HG02678 (cell line): ENCODE results near the gene CCDC50.

Source experiments
- ATAC-seq: cut with Tn5 transposase; IDR thresholded peaks from one replicate; pipeline ENCODE4 v1.9.1; 2021; ENCODE audit warnings: mild to moderate bottlenecking, moderate library complexity; ENCODE audit not compliant: unreplicated experiment

The CCDC50 gene

DNA sequence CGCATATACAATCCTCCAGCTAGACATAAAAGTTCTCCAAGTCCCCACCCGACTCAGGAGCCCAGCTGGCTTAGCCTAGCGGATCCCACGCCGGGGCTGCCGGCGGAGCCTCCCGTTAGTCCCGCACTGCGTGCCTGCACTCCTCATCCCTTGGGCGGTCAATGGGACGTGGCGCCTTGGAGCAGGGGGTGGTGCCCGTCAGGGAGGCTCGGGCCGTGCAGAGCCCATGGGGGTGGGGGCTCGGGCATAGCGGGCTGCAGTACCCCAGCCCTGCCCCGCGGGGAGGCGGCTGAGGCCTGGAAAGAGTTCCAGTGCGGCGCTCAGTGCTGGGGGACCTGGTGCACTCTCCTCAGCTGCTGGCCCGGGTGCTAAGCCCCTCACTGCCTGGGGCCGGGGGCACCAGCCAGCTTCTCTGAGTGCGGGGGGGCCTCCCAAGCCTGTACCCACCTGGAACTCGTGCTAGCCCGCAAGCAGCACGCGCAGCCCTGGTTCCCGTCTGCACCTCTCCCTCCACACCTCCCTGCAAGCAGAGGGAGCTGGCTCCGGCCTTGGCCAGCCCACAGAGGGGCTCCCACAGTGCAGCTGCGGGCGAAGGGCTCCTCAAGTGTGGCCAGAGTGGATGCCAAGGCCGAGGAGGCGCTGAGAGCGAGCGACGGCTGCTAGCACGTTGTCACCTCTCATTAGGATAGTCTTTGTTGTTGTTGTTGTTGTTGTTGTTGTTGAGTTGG is 12.2 kb upstream of the CCDC50 start:
- no peak for ATAC-seq

DNA sequence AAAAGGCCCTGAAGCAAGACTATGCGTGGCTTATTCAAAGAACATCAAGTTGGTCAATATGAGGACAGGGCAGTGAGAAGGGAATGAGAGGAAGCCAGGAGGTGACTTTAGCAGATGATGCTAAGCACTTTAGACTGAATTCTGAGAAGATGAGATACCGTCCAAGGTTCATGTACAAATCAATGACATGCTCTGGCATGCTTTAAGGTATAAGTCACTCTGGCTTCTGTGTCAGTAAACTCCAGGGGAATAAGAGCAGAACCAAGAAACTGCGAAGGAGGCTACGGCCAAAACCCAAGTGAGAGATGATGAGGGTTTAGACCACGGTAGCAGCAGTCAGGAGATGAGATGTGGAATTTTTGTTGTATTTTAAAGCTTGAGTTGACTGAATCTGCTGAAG is 8.9 kb upstream of the CCDC50 start:
- ATAC-seq: no peak

DNA sequence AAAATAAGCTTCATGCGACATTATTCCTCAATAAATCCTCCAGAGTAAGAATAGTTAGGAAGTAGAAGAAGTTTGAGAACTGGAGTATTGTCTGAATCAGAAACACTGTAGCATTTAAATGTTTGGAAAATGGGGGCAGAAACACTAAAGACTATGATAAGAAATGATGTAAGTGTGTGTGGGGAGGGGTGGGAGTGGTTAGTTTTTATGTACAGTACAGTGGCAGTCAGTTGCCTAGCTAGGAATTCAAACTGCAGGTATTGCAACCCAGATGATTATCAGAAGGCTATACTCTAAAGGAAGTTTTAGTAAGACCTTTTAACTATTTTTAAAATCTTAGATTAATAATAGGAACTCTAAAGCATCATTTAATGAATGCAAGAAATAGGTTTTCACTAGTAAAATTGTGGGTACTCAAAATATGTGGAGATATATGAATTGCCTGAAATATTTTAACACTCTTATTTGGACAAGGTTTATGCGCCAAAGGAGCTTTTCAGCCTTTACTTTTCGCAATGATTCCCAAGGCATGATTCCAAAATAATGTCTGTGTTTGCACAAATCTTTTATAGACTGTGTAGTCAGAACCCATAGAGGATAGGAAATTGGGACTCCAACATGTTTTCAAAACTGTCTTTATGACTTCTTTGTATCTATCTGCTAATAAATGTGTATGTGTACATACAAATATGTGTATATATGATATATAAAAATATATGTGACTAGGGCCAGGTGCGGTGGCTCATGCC is 8.0 kb upstream of the CCDC50 start:
- no peak for ATAC-seq

DNA sequence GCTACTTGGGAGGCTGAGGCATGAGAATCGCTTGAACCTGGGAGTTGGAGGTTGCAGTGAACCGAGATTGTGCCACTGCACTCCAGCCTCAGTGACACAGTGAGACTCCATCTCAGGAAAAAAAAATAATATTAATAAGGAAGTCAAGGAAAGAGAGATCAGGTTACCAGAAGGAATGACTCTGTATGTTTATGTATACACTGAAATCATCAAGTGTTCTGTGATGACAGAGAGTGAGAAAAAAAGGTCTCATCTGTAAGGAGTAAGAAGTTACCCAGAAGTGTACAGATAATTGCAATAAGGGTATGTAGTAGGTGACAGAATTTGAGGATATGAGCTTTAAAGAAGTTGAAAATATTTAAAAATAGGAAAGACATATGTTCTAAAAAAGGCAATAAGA is 4.3 kb upstream of the CCDC50 start:
- no peak for ATAC-seq

DNA sequence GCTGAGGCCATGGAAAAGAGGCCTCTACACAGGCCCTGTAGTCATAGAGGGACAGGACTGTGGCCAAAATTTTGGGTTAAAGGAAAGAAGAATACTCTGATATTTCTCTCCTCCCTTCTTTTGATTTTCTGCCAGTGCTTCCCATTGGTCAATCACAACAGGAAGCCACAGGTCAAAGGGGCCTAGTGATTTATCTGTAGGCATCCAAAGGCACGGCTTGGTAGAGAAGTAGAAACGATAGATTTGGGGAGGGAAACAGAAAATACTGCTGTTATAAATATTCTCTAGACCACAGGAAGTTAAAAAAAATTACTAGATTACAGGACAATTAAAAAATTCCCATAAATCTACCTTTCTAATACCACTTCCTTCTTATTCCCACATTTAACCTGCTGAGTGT is 1.7 kb upstream of the CCDC50 start:
- no peak for ATAC-seq

DNA sequence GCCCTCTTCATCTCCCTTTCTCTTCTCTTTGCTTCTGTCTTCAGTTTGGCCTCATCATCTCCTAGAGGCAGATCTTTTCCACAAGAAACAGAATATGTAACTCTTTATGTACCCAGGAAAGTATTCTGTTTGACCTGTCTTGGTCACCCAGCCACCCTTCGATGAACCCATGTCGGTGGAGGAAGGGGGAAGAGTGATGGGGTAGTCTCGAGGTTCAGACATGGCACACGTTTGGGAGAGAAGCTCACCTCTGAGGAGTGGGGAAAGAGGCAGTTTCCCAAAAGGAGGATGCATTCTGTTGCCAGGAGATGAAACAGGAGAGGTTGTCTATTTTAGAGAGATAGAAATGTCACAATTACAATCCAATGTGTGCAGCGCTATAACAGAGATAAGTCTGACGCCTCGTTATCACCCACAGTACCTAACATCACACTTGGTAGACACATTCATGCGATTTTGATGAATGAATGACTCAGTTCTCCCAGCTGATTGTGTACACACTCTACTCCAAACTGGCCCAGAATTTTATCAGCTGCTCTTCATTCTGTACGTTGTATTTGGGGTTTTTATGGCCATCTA is 722 bp upstream of the CCDC50 start:
- ATAC-seq: no peak

DNA sequence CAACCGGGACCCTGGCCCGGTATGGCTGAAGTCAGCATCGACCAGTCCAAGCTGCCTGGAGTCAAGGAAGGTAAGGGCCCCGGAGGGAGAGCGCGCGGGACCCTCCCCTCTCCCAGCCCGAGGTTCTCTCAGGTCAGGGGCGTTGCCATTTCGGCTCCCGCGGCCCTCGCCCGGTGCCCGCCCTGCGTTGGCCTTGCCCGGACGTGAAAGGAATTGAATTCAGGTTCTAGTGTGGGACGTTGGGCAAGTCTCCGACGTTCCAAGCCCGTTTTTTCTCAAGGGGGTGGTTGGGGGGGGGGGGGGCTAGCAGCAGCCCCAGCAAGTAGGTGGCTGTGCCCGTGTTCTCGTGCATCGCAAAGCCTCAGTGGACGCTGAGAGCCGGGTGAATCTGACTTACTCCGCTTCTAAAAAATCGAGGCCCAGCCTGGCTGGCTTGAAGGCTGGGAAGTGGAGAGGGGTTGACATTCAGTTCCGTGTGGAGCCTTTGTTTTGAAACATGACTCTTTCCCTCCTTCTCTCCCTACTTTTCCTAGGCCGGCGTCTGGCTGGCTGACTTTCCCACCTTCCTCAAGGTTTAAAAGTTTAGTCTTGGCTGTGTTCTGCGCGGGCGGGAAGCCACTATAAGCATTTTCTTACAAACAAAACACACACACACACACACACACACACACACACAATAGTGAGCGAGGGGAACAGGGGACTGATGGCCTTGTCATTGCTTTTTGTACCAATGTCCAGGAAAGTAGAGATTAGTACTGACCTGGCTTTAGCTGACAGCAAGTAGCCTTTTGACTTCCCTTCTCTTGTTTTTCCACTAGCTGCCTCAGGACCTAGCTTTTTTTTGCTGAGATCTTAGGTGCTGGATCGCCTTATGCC is 698 bp downstream of the CCDC50 start, which contains the start of gene UTS2B:
Gene UTS2B (minus strand): TSS at position 873 of the 876 bp plus-strand sequence. CDS start 48,337 bp downstream, outside the sequence.
- ATAC-seq: peak; percentile 22

DNA sequence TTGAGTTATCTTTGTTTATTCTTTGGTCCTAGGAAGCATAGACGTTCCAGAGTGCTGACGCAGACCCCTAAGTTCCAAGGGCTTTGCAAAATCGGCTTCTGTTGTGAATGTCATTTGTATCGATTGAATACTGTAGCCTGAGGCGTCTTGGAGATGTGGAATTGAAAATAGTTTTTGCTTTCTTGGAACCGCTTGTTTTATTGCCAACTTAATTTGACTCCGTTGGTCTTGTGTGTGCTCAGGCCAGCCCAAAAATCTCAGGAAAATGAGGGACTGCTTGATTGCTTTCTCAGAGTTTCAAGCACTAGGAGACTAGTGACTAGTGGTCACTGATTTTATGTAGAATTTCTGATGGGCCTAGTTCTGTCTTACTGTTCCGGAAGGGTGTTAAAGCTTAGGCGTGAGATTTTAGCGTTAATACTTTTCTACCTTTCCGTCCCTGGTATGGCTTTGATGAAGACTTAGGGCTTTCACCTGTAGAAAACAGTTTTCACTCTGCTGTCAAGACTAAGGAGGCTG is 1.4 kb downstream of the CCDC50 start:
- ATAC-seq: no peak

DNA sequence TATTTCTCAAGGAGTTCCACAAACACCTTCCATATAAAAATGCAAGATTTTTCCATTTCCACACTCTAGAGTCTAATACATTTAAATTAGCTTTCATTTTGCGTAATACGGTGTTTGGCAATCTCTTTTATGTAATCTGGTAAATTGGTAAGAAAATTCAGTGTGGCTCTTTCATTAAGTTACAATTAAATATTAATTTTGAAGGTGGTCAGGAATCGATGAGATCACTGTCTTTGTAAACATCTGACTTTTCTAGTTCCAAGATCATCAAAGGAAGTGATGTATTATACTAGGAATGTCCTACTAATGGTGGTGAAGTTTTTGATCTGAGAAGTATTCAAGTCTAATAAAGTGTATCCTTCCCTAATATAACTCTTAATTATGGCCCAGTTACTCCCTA is 2.2 kb downstream of the CCDC50 start:
- ATAC-seq: no peak

DNA sequence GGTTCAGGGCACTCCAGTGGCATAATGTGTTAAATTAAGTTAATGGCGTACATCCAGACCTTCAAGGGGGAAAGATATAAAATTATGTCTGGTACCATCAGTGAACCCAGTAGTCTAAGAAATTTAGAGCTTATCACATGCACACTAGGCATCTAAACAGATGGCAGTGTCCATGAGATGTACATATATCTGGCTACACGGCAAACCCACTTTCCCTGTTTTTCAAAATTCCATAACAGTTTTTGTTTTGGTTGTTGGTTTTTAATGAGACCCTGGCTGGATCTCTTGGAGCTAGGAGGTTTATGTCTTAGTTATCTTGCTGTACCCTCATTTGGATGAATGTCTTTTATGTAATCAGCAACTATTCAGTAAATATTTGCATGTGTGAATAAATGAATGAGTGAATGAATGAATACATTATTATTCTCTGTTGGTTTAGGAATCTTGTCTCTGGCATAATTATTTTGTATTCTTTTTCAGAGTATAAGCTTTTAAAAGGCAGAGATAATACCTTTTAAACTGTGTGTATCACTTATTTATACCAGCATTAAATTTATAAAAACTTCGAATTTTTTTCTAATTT is 4.2 kb downstream of the CCDC50 start:
- ATAC-seq: no peak

DNA sequence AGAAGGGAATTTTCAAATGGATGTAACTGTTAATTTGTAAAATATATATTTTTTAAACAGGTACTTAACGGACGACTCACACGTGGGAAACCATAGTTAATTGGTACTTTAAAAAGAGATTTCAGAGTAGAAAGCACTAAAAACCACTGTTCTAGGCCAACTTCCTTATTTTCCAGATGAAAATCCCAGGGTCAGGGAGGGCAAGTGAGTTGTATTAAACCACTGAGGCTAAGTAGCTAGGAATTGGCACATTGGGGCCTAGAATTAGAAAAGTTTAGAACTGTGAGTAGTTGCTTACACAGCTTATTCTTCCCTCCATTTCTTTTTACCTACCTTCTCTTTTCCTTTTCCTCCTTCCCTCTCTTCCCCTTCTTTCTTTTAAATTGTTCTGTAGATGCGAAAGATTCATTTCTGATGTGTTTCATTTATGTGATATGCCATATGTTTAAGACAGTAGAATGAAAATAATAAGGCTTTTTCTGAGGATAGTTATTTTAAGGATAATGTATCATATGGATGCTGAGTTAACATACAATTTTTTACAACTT is 5.2 kb downstream of the CCDC50 start:
- no peak for ATAC-seq

DNA sequence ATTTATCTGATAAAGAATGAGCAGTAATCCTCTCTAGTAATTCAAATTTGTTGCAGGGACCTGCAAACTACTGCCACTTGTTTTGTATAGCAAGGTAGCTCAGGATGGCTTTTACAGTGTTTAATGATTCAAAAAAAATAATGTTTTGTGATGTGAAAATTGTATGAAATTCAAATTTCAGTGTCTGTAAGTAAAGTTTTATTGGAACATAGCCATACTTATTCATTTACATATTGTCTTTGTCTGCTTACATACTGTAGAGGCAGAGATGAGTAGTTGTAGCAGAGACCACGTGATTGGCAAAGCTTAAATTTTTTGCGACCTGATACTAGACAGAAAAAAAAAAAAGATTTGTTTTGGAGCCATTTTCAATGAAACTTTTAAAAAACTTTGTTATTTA is 7.6 kb downstream of the CCDC50 start:
- no peak for ATAC-seq

DNA sequence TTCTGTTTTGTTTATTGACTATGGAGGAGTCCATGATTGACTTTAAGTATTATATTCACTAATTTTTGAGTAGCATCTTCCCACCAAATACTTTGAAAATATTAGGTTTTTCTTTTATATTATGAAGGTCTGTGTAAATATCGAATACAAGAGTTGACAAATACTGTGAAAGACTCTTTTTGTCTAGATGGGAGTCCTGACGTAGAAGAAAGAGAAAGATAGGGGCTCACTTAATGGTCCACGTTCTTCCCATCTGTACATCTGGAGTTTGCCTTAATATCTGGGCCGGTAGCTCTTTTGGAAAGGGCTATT is 8.9 kb downstream of the CCDC50 start:
- no peak for ATAC-seq

DNA sequence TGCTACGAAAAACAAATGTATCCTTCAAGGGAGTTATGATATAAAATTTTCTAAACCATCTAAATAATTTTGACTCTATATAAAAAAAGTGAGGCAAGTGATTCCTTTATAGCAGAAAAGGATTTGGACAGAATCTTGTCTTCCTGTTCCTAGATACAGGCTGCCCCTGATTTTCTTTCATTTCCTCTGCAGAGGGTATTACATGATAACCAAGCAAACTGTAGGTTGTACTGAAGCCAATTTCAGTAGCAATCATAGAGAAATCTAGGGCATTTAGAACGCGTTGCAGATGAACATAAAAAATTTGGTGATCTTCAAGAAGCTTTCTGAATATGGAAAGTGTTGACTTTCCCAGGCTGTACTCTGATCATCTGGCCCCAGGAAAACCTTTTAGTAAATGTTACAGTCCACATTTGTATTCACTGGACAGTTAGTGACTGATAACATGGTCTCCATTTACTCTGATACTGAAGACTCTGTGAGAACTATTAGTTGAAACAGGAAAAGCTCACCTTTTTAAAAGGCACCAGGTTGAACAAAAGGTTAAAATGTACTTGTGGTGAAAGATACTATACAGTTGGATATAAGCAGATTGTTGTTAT is 10.2 kb downstream of the CCDC50 start:
- ATAC-seq: peak; percentile 25

DNA sequence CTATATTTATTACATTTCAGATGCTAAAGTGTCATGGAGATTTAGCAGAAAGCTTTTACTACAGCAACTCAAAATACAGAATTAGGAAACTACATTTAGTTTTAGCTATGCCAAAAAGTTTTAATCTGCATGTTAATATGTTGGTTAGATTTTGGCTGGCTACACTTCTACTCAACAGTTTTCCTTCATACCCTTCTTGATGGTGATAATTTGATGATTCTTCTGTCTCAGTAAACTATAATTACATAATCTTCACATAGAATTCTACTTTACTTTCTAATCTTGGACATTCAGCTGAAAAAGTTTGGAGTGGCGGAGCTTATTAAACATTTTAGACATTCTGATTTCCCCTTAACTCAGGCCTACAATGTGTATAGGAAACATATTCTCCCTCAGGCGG is 11.2 kb downstream of the CCDC50 start:
- ATAC-seq: no peak

DNA sequence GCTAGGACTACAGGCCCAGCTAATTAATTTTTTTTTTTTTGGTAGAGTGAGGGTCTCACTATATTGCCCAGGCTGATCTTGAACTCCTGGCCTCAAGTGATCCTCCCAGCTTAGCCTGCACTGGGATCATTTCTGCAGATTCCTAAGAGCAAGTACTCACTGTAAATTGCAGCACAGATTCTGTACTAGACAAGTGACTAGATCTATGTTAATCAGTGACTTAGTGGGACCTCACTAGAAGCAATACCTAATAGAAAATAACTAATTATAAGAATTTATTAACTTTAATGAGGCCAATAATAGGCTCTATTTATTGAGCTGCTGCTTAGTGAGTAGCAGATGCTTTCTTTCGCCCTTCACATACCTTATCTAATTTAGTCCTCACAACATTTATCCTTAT is 11.8 kb downstream of the CCDC50 start:
- ATAC-seq: peak; percentile 32

DNA sequence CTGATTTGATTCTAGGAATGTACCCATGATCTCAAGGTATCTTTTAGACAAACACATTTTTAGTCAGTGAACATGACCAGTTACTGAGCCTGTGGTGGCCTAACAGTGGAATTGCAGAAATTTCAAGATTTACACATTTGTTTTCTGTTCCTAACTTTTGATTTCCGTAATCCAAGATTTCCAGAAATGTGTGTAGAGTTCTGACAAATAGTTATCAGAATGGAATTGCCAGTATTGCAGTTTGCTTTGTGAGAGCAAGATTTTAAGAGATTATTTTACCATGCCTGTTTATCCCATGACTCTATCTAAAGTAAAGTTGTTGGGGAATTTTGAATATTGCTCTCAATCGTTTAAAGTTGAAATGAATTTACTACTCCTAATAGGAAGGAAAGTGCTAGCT is 12.8 kb downstream of the CCDC50 start:
- ATAC-seq: no peak

DNA sequence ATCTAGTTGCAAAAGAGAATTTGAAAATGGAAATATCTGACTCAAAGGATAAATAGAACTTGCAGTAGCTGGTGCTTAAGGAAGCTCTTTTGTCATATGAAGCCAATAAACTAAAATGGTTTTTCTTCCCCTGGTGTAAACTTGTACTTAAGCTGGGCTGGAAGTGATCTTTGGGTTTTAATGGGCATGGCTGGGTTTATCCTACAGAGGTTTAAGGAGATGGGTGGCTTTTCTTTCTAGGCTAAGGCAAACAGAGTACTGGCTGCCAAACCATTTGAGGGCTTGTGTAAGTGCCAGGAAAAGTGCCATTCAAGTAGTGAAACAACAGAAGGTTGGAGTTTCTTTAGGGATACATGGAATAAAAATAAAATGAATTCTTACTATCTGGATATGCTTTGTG is 13.2 kb downstream of the CCDC50 start:
- no peak for ATAC-seq

DNA sequence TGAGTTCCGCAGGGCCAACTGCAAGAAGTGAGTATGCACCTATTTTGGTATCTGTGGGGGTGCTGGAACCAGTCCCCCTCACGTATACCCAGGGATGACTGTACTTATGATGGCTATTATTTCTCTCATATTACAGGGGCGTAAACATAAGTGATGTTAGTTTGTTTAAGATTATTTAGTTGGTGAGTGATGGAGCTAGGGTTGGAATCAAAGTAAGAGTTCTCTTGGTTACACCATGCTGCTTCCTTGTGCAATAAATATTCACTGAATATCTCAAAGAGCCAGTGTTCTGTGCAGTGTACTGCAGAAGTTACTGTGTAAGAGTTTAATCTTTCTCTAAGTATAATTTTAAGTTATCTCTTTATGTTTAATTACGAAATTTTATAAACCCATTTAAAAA is 13.9 kb downstream of the CCDC50 start:
- no peak for ATAC-seq

DNA sequence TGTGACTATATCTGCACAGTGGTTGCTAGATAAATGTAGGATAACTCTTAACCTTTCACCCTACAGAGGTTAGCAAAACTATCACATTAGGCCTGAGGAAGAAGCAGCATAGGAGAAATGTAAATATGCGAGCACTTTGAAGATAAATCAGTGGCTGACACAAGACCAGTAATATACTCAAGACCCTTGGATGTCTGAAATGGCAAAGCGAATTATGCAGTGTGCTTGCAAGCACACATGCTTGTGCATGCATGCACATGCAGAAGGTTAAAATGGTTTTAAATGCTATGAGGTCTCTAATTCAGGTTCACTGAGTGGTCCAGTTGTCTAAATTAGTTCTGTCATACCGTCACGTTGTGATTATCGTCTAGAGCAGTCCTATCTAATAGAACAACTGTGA is 14.7 kb downstream of the CCDC50 start:
- ATAC-seq: no peak
